NCI-H226 (cell line): ENCODE data around the gene LRRC37B.
"Not testable (repeated sequence)": the region's sequence is repeated elsewhere in the genome, so short reads cannot be mapped to it uniquely, and the experiment has no call there.

Experiments used
- DNase-seq: peaks from one replicate; pipeline ENCODE4 v3.0.0-alpha.2; 2015

The LRRC37B gene

GRCh38 chr17:32042266-32042665 lies 35.1 kb downstream of the LRRC37B start:
- DNase-seq = not testable (repeated sequence)

DNA sequence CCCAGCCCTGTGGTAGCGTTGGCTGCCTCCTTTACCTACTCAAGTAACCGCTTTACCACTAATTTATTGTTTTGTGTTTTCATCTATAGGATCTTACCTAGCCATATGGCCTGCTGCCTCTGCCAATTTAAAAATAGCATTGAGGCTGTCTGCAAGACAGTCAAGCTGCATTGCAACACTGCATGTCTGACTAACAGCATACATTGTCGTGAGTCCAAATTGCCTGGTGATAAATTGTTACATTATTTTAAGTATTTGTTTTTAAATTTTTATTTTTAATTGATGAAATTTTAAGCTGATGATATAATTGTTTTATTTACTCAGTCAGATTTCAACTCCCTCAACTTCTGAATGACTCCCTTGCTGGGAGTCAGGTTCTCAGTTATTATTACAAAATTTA lies 38.4 kb downstream of the LRRC37B start:
- not testable (repeated sequence) for DNase-seq

- DNase-seq = not testable (repeated sequence)
Observed at GRCh38 chr17:32047663-32048062, 40.5 kb downstream of the LRRC37B start.

GRCh38 chr17:32054985-32055384 lies 47.8 kb downstream of the LRRC37B start:
- DNase-seq = peak; percentile 12

- not testable (repeated sequence) for DNase-seq
Observed at GRCh38 chr17:32055425-32055824, 48.2 kb downstream of the LRRC37B start.

DNA sequence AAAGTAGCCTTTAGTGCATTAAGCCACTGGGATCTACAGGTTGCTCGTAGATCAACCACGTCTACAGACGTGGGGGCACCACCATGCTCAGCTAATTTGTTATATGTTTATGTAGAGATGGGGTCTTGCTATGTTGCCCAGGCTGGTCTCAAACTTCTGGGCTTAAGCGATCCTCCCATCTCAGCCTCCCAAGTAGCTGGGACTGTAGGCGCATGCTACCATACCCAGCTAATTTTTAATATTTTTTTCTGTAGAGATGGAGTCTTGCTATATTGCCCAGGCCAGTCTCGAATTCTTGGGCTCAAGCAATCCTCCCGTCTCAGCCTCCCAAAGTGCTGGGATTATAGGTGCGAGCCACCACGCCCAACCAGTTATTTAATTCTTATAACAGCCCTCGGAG lies 49.3 kb downstream of the LRRC37B start:
- DNase-seq = not testable (repeated sequence)

GRCh38 chr17:32057460-32058105 lies 50.4 kb downstream of the LRRC37B start:
- DNase-seq = not testable (repeated sequence)

- not testable (repeated sequence) for DNase-seq
Observed at GRCh38 chr17:32060695-32061094, 53.5 kb downstream of the LRRC37B start.

DNA sequence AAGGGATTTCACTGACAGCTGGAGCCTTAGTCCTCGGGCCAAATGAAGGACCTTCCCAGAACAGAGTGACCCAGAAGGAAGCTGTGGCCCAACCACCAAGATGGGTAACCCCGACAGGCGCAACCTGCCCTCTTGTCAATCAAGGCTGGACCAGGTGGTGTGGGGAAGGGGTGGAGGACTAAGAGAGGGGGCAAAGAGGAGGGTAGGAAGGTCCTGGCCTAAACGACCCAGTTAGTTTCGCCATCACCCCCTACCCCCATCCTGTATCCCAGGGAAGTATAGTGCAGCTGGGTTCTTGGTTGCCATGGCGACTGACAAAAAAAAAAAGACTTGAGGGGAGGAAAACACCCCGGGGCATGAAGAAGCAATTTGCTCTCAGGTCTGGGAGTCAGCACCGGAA lies 54.7 kb downstream of the LRRC37B start:
- not testable (repeated sequence) for DNase-seq

- not testable (repeated sequence) for DNase-seq
Observed at GRCh38 chr17:32064091-32064490, 56.9 kb downstream of the LRRC37B start.

- not testable (repeated sequence) for DNase-seq
Observed at GRCh38 chr17:32066123-32066680, 59.0 kb downstream of the LRRC37B start.

GRCh38 chr17:32066863-32067642 lies 59.9 kb downstream of the LRRC37B start:
- not testable (repeated sequence) for DNase-seq

- not testable (repeated sequence) for DNase-seq
Observed at GRCh38 chr17:32069067-32069466, 61.9 kb downstream of the LRRC37B start.

- DNase-seq = not testable (repeated sequence)
Observed at GRCh38 chr17:32071961-32072360, 64.8 kb downstream of the LRRC37B start.

GRCh38 chr17:32073131-32073530 lies 65.9 kb downstream of the LRRC37B start:
- DNase-seq = not testable (repeated sequence)

DNA sequence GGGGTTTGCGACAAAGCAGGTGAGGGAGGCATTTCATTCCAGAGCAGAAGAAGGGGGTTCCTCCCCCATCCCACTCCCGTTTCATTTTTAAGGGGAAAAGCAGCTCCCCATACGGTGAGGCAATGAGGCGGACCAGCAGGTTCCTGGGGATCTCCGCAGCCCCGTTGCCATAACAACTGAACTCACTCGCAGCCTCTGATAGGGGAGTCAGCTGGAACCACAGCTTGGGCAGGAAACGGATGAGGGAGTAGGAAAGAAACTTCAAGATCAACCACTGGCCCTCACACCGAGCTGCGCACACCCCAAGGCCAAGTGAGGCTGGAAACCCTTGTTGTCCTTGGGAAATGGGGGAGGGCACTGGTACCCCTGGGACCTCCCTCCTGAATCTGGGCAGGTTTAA lies 72.6 kb downstream of the LRRC37B start:
- DNase-seq = peak; percentile 78

GRCh38 chr17:32083550-32083979 lies 76.4 kb downstream of the LRRC37B start:
- DNase-seq = not testable (repeated sequence)

DNA sequence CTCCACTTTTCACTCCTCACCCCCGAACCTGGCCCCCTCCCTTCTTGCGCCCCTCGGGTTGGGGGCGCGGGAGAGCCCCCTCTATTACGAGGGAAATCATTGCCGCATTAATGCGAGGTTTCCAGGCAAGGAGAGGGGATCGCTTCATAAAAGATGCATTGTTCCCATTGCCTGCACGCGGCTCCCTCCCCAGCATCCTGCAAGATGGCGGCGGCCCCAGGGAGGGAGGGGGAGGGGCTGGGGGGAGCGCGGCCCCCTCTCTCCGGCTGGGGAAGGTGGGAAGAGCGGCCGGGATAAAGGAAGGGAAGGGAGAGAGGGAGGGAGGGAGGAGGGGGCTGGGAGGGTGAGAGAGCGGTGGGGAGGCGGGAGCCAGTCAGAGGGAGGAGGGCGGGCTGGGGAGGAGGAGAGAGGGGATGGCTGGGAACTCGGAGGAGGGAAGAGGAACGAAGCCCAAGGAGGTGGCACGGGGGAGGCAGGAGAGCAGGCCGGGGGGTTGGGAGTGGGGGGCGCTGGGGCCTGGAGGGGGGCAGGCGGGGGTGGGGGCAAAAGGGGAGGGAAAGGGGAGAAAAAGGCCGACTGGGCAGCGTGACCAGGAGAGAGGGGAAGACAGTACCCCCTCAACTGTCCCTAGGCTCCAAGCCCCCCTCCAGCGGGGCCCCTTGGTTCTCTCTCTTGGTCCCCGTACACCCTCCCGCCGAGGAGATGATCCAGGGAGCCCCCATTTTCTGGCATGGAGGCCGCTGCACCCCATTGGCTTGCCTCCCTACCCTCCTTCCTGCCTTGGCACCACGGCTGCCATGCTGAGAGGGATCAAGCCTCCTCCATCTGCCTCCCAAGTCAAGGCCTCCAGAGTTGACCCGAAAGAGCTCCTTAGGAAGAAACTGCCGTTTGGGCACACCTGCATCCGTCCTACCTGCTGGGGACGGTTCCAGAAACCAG lies 77.1 kb downstream of the LRRC37B start:
- DNase-seq = not testable (repeated sequence)

GRCh38 chr17:32084942-32085829 lies 78.0 kb downstream of the LRRC37B start:
- DNase-seq = not testable (repeated sequence)

DNA sequence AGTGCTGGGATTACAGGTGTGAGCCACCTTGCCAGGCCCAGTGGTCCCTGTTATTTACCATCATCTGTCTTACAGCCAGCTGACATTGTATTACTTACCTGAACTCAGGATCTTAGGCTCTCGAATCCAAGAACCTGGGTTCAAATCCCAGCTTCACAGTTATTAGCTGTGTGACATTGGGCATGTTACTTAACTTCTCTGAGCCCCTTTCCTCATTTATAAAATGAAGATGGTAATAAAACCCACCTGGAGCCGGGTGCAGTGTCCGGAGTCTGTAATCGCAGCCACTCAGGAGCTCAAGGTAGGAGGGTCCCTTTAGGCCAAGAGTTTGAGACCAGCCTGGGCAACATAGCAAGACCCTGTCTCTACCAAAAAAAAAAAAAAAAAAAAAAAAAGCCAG lies 79.7 kb downstream of the LRRC37B start:
- not testable (repeated sequence) for DNase-seq

DNA sequence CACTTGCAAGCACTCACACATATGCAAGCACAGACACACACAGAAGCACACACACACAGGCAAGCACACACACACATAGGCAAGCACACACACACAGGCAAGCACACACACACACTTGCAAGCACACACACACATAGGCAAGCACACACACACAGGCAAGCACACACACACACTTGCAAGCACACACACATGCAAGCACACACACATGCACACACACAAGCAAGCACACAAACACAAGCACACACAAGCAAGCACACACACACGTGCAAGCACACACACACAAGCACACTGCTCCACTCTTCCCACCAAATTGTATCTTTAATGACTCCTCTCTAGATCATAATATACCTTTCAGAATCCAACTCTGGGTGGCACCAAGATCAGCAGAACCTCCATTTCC lies 84.9 kb downstream of the LRRC37B start:
- not testable (repeated sequence) for DNase-seq

GRCh38 chr17:32099686-32100085 lies 92.5 kb downstream of the LRRC37B start:
- DNase-seq = no peak
